SK-N-MC (cell line): ENCODE results near the gene CYP27B1.
"Not testable (repeated sequence)": the region's sequence is repeated elsewhere in the genome, so short reads cannot be mapped to it uniquely, and the experiment has no call there.

Source experiments
- DNase-seq: peaks from one replicate; pipeline ENCODE4 v3.0.0-alpha.2; 2011; ENCODE audit warnings: low read depth, low spot score
- H3K27ac ChIP-seq: fragments of 200-600 bp; sonication (generic); 2 replicates; pipeline ENCODE4 v1.5.1; 2016; ENCODE audit warnings: mixed run types
- H3K36me3 ChIP-seq: fragments of 200-600 bp; sonication (generic); 2 replicates; pipeline ENCODE4 v1.6.1; 2017; ENCODE audit warnings: antibody characterized with exemption, low read length, mixed read lengths; ENCODE audit not compliant: insufficient read depth
- H3K4me3 ChIP-seq: fragments of 200-600 bp; sonication (generic); 2 replicates; pipeline ENCODE4 v1.5.1; 2016
- H3K9ac ChIP-seq: fragments of 200-600 bp; sonication (generic); 2 replicates; pipeline ENCODE4 v1.8.0; 2017; ENCODE audit warnings: mixed run types, mixed read lengths; ENCODE audit not compliant: insufficient read length
- H3K9me3 ChIP-seq: fragments of 200-600 bp; sonication (generic); 2 replicates; pipeline ENCODE4 v1.6.1; 2017; ENCODE audit warnings: low read depth, mild to moderate bottlenecking, antibody characterized with exemption, low read length, moderate library complexity, mixed read lengths
- EZH2 ChIP-seq: fragments of 200-600 bp; sonication (generic); IDR thresholded peaks from one replicate; pipeline ENCODE4 v1.6.1; 2017; ENCODE audit warnings: antibody characterized with exemption
- FOXP2 ChIP-seq: optimal IDR thresholded peaks from 2 replicates; pipeline ENCODE3; 2011; ENCODE audit warnings: mild to moderate bottlenecking, moderate library complexity; ENCODE audit not compliant: insufficient read depth; ENCODE audit errors: extremely low read length, control extremely low read depth
- POLR2AphosphoS5 ChIP-seq: IDR thresholded peaks from 2 replicates; pipeline ENCODE4 v1.6.1; 2012; ENCODE audit warnings: mild to moderate bottlenecking, low read depth, low read length, borderline replicate concordance

The CYP27B1 gene

GRCh38 chr12:57724003-57724935 is 42.6 kb downstream of the CYP27B1 start:
- H3K27ac ChIP-seq = no peak overlapping the region
- no peaks in the 10 kb centered on the region for H3K36me3 ChIP-seq
- TF ChIP-seq EZH2 (no peak), POLR2AphosphoS5 (no peak), FOXP2 (no peak)
- no peak overlapping the region for H3K4me3 ChIP-seq
- DNase-seq = no peak
- no peak overlapping the region for H3K9ac ChIP-seq
- no peaks in the 10 kb centered on the region for H3K9me3 ChIP-seq

GRCh38 chr12:57723630-57723962 is 43.3 kb downstream of the CYP27B1 start:
- Histone ChIP-seq H3K9ac (no peak overlapping the region), H3K36me3 (no peaks in the 10 kb centered on the region), H3K27ac (no peak overlapping the region), H3K4me3 (no peak overlapping the region), H3K9me3 (no peaks in the 10 kb centered on the region)
- TF ChIP-seq EZH2 = no peak
- no peak for DNase-seq

- no peak overlapping the region for H3K4me3 ChIP-seq
- no peak overlapping the region for H3K9ac ChIP-seq
- no peak for DNase-seq
- H3K9me3 ChIP-seq = no peaks in the 10 kb centered on the region
- H3K27ac ChIP-seq = no peak overlapping the region
- TF ChIP-seq POLR2AphosphoS5 = no peak; the same call in 1 of the 2 replicates
- no peak for TF ChIP-seq FOXP2
- TF ChIP-seq EZH2 = no peak
- no peaks in the 10 kb centered on the region; the same call in 1 of the 2 replicates for H3K36me3 ChIP-seq
These were observed 43.9 kb downstream of the CYP27B1 start for GRCh38 chr12:57722716-57723629.

- not testable (repeated sequence) for H3K4me3 ChIP-seq, H3K9ac ChIP-seq, H3K9me3 ChIP-seq, H3K36me3 ChIP-seq, H3K27ac ChIP-seq, DNase-seq
These were observed 44.9 kb downstream of the CYP27B1 start for GRCh38 chr12:57721846-57722608.

GRCh38 chr12:57720606-57721595 is 46.0 kb downstream of the CYP27B1 start:
- Histone ChIP-seq H3K27ac (no peak overlapping the region), H3K9me3 (no peaks in the 10 kb centered on the region), H3K4me3 (no peak overlapping the region), H3K9ac (no peak overlapping the region), H3K36me3 (peaks cover 4% of the 10 kb centered on the region; the same call in 1 of the 2 replicates)
- TF ChIP-seq POLR2AphosphoS5 (no peak), EZH2 (no peak), FOXP2 (no peak)
- no peak for DNase-seq

- DNase-seq = no peak
- no peak overlapping the region for H3K4me3 ChIP-seq
- H3K9me3 ChIP-seq = no peaks in the 10 kb centered on the region
- H3K36me3 ChIP-seq = peaks cover 4% of the 10 kb centered on the region; the same call in 1 of the 2 replicates
- H3K27ac ChIP-seq = no peak overlapping the region
- no peak overlapping the region for H3K9ac ChIP-seq
- TF ChIP-seq FOXP2 (no peak), POLR2AphosphoS5 (no peak), EZH2 (no peak)
These were observed 46.9 kb downstream of the CYP27B1 start for GRCh38 chr12:57719777-57720605.
